AG09319 (cell line): ENCODE results near the gene ERC1.
"Not testable (repeated sequence)": the region's sequence is repeated elsewhere in the genome, so short reads cannot be mapped to it uniquely, and the experiment has no call there.

ENCODE experiments used
- DNase-seq: peaks from one replicate; pipeline ENCODE4 v3.0.0-alpha.2; 2010; ENCODE audit warnings: low read depth; ENCODE audit errors: extremely low read depth
- TF ChIP-seq, protein P1 (sequence below): IDR thresholded peaks from 2 replicates; pipeline ENCODE4 v1.5.1; 2011; ENCODE audit warnings: low read depth, mild to moderate bottlenecking, inconsistent platforms, low read length, moderate library complexity

The ERC1 gene

GRCh38 chr12:992647-993046, 1.6 kb downstream of the ERC1 start:
- DNase-seq: no peak
- TF ChIP-seq, protein P1, sequence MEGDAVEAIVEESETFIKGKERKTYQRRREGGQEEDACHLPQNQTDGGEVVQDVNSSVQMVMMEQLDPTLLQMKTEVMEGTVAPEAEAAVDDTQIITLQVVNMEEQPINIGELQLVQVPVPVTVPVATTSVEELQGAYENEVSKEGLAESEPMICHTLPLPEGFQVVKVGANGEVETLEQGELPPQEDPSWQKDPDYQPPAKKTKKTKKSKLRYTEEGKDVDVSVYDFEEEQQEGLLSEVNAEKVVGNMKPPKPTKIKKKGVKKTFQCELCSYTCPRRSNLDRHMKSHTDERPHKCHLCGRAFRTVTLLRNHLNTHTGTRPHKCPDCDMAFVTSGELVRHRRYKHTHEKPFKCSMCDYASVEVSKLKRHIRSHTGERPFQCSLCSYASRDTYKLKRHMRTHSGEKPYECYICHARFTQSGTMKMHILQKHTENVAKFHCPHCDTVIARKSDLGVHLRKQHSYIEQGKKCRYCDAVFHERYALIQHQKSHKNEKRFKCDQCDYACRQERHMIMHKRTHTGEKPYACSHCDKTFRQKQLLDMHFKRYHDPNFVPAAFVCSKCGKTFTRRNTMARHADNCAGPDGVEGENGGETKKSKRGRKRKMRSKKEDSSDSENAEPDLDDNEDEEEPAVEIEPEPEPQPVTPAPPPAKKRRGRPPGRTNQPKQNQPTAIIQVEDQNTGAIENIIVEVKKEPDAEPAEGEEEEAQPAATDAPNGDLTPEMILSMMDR: no peak

DNA sequence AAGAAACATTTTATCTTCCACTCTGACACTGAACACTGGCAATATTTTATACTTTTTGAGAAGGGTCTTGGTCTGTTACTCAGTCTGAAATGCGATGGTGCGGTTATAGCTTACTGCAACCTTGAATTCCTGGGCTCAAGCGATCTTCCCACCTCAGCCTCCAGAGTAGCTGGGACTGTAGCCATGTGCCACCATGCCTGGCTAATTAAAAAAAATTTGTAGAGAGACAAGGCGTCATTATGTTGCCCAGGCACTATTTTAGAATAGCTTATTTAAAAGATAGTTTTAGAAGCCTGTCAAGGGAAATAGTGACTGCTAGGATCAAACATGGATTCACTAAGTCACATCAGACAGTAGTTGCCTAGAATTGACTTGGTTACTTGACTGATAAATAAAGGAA, 5.9 kb downstream of the ERC1 start:
- no peak for DNase-seq

DNA sequence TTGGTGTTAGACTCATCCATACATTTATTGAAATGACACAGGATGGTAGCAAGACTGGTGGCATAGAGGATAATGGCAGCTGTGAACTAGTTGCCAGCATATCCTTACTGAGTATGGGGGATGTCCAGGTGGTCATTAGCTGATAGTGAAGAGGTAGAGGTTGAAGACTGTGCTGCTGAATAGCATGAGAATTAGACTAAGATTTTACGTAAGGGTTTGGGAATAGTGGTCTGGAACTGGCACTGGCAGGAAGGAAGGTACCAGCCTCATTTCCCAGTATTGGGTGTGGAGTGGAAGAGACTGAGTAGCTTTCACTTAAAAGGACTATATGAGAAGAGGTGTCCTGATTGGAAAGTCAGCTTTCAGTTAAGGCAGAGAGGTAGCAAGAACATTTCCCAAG, 6.5 kb downstream of the ERC1 start:
- no peak for DNase-seq
- TF ChIP-seq, protein P1: no peak

More for the DNA sequence above, 5.9 kb downstream of the ERC1 start:
- TF ChIP-seq, protein P1: no peak

- DNase-seq: no peak
- TF ChIP-seq, protein P1: no peak
These were observed 7.2 kb downstream of the ERC1 start for GRCh38 chr12:998020-998874.

DNA sequence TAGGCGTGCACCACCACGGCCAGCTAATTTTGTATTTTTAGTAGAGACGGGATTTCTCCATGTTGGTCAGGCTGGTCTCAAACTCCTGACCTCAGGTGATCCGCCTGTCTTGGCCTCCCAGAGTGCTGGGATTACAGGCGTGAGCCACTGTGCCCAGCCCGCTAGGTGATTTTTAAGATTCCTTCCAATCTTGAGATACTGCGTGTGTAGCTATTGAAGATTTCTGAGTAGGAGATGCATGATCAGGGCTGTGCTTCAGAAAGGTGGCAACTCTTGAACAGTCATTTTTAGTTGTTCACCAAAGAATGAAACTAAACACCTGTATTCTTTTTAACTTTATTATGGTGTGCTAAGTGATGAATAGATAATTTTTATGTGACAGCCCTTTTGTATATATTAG, 8.7 kb downstream of the ERC1 start:
- not testable (repeated sequence) for DNase-seq

DNA sequence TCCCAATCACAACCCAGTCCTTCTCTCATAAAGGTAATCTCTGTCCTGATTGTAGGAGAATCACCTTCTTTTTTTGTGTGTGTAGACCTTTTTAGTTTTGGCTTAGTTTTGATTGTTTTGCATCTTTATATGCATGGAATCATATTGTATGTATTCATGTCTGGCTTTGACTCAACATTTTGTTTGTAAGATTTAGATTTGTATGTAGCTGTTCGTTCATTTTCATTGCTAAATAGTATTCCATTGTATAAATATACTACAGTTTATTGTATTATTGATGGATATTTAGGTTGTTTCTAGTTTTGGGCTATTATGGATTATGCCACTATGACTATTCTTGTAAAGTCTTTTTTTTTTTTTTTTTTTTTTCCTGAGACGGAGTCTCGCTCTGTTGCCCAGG, 10.5 kb downstream of the ERC1 start:
- DNase-seq: no peak
- TF ChIP-seq, protein P1: no peak

- DNase-seq: no peak
- TF ChIP-seq, protein P1: no peak
These were observed 12.7 kb downstream of the ERC1 start for GRCh38 chr12:1003600-1004271.
